NT2/D1 (cell line): ENCODE measurements around the gene DOCK3.

Experiments
- SUZ12 ChIP-seq: IDR thresholded peaks from 2 replicates; pipeline ENCODE4 v1.6.1; 2011; ENCODE audit not compliant: insufficient read length, insufficient read depth; ENCODE audit errors: extremely low read depth
- YY1 ChIP-seq: IDR thresholded peaks from 2 replicates; pipeline ENCODE4 v1.6.1; 2011; ENCODE audit not compliant: insufficient read length, insufficient read depth

GRCh38 chr3:50671331-50671730 is 3.4 kb upstream of the DOCK3 start:
- TF ChIP-seq SUZ12 (no peak), YY1 (no peak)
